Raji (cell line): ENCODE data around the gene CACNG5.

Experiments
- POLR2A ChIP-seq: IDR thresholded peaks from 2 replicates; pipeline ENCODE4 v1.6.1; 2011; ENCODE audit warnings: low read depth, low read length, control low read depth; ENCODE audit not compliant: insufficient read depth

The CACNG5 gene

GRCh38 chr17:66904760-66905624 is 70.1 kb downstream of the CACNG5 start:
- TF ChIP-seq POLR2A, result no peak

- no peak for TF ChIP-seq POLR2A
These were observed 71.7 kb downstream of the CACNG5 start for GRCh38 chr17:66906321-66907278.

- TF ChIP-seq POLR2A, result no peak
These were observed 75.0 kb downstream of the CACNG5 start for GRCh38 chr17:66909804-66910373.

GRCh38 chr17:66910651-66911285 is 75.9 kb downstream of the CACNG5 start:
- no peak for TF ChIP-seq POLR2A

GRCh38 chr17:66915204-66915611 is 80.3 kb downstream of the CACNG5 start:
- no peak for TF ChIP-seq POLR2A

- TF ChIP-seq POLR2A, result no peak
These were observed 80.9 kb downstream of the CACNG5 start for GRCh38 chr17:66915792-66916191.

GRCh38 chr17:66916946-66917345 is 82.0 kb downstream of the CACNG5 start:
- no peak for TF ChIP-seq POLR2A

- TF ChIP-seq POLR2A, result no peak
These were observed 84.0 kb downstream of the CACNG5 start for GRCh38 chr17:66918896-66919295.

GRCh38 chr17:66920435-66920834 is 85.5 kb downstream of the CACNG5 start:
- no peak for TF ChIP-seq POLR2A

- TF ChIP-seq POLR2A, result no peak
These were observed 86.0 kb downstream of the CACNG5 start for GRCh38 chr17:66920950-66921349.

- no peak for TF ChIP-seq POLR2A
These were observed 89.0 kb downstream of the CACNG5 start for GRCh38 chr17:66923886-66924285.

GRCh38 chr17:66925811-66926500 is 91.0 kb downstream of the CACNG5 start:
- TF ChIP-seq POLR2A, result no peak

GRCh38 chr17:66928949-66929348 is 94.0 kb downstream of the CACNG5 start:
- TF ChIP-seq POLR2A, result no peak

- no peak for TF ChIP-seq POLR2A
These were observed 94.7 kb downstream of the CACNG5 start for GRCh38 chr17:66929591-66929990.
